ENCODE measurements around the gene EIF4G1.

DNA sequence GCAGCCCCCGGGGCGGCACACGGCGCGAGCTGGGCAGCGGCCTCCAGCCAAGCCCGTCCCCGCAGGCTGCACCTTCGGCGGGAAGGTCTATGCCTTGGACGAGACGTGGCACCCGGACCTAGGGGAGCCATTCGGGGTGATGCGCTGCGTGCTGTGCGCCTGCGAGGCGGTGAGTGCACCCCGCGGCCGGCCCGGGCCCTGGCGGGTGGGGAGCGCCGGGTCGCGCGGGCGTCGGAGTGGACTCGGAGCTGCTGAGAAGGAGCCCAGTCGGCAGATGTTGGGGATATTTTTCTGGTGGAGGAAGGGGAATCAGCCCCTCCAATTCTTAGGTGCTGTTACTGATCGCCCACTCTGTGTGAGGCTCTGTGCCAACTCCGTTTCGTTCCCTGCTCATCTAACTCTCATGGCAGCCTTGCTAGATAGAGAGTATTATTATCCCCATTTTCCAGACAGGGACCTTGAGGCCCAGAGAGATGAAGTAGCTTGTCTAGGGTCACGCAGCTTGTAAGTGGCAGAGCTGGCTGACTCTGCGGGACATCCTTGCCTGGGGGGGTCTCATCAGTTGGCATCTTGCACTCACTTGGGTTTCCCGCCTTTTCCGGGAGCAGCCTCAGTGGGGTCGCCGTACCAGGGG, 66.3 kb downstream of the EIF4G1 start:
- TF ChIP-seq, protein P1, sequence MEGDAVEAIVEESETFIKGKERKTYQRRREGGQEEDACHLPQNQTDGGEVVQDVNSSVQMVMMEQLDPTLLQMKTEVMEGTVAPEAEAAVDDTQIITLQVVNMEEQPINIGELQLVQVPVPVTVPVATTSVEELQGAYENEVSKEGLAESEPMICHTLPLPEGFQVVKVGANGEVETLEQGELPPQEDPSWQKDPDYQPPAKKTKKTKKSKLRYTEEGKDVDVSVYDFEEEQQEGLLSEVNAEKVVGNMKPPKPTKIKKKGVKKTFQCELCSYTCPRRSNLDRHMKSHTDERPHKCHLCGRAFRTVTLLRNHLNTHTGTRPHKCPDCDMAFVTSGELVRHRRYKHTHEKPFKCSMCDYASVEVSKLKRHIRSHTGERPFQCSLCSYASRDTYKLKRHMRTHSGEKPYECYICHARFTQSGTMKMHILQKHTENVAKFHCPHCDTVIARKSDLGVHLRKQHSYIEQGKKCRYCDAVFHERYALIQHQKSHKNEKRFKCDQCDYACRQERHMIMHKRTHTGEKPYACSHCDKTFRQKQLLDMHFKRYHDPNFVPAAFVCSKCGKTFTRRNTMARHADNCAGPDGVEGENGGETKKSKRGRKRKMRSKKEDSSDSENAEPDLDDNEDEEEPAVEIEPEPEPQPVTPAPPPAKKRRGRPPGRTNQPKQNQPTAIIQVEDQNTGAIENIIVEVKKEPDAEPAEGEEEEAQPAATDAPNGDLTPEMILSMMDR (IDR thresholded peaks at IDR 0.05 in 4 of 5, conservative IDR thresholded peaks at IDR 0.05 in 1 of 5), result no peak
- no peak for TF ChIP-seq POLR2A (IDR thresholded peaks at IDR 0.05)

Measured in gastrocnemius medialis (tissue), 4 donors.